HCT116 (cell line): Measurements from ENCODE around the gene TTLL6. TPM values are rescaled to one million over a fixed set of nuclear protein-coding genes. Genes with fewer than 3 reads are reported as not detected.
"Not testable (repeated sequence)": the region's sequence is repeated elsewhere in the genome, so short reads cannot be mapped to it uniquely, and the experiment has no call there.

ENCODE experiments used
- ATAC-seq: fragments of 200-7000 bp; cut with Tn5 transposase; 2 replicates; pipeline ENCODE4 v1.9.1; 2020; ENCODE audit warnings: mild to moderate bottlenecking, moderate library complexity
- BruUV-seq: library from RNA; stranded (reverse); fragments of 400-500 nt; replicated peaks from 2 replicates; lab custom pipeline; 2021; lab: Mats Ljungman, UMichigan
- CTCF ChIA-PET: fragments of 300-600 bp; sonication (Branson Sonifier 250); formaldehyde crosslinking; loops from one replicate; lab custom pipeline; 2021; ENCODE audit warnings: antibody characterized with exemption; lab: Charles Lee
- POLR2A ChIA-PET: fragments of 300-600, 350-600 bp; sonication (Branson Sonifier 250); formaldehyde crosslinking; loops from one replicate; lab custom pipeline; 2021; ENCODE audit warnings: antibody characterized with exemption; lab: Charles Lee
- RAD21 ChIA-PET, 2 experiments: fragments of 300-600 bp; sonication (Branson Sonifier 250); formaldehyde crosslinking; loops; one replicate each; lab custom pipeline; 2023; ENCODE audit warnings: low total read pairs in 2 of 2; ENCODE audit not compliant: uncharacterized antibody in 2 of 2, unreplicated experiment in 2 of 2, low non-redundant PET in 1 of 2; lab: Charles Lee
- DNase-seq: peaks from one replicate; pipeline ENCODE4 v3.0.0-alpha.2; 2010; ENCODE audit warnings: low read depth, low spot score
- H2AFZ ChIP-seq: fragments of 200-600 bp; shearing (Covaris generic), sonication (generic); 2 replicates; pipeline ENCODE4 v1.6.1; 2017; ENCODE audit warnings: low read depth, mixed run types, mixed read lengths, antibody characterized with exemption, low read length; ENCODE audit not compliant: poor library complexity, severe bottlenecking
- H3K27ac ChIP-seq: 2 replicates; pipeline ENCODE4 v1.5.1; 2012; ENCODE audit warnings: low read depth, low read length
- H3K27me3 ChIP-seq: fragments of 200-600 bp; sonication (generic); 2 replicates; pipeline ENCODE4 v1.6.1; 2016; ENCODE audit warnings: mixed run types, low read length, mixed read lengths; ENCODE audit not compliant: insufficient read depth
- H3K36me3 ChIP-seq, 2 experiments: fragments of 200-500 bp in 1 of 2; fragments of 200-600 bp in 1 of 2; sonication (Bioruptor generic) in 1 of 2; sonication (generic) in 1 of 2; 2 replicates each; pipeline versions ENCODE4 v1.5.1 to v1.6.1; 2014 to 2016; ENCODE audit warnings: low read length in 2 of 2, inconsistent platforms in 1 of 2, mixed read lengths in 1 of 2, mixed run types in 1 of 2; ENCODE audit not compliant: insufficient read depth in 2 of 2, control insufficient read depth in 1 of 2
- H3K4me1 ChIP-seq, 2 experiments: fragments of 200-600 bp in 1 of 2; sonication (generic) in 1 of 2; 2 replicates each; pipeline versions ENCODE4 v1.5.1 to v1.6.1; 2012 to 2017; ENCODE audit warnings: low read length in 2 of 2, inconsistent platforms in 1 of 2, mild to moderate bottlenecking in 1 of 2, mixed read lengths in 1 of 2, mixed run types in 1 of 2, moderate library complexity in 1 of 2; ENCODE audit not compliant: insufficient read depth in 2 of 2, control insufficient read depth in 1 of 2
- H3K4me2 ChIP-seq: fragments of 200-600 bp; sonication (generic); 2 replicates; pipeline ENCODE4 v1.6.1; 2017; ENCODE audit warnings: mixed run types, low read length, mixed read lengths
- H3K4me3 ChIP-seq, 2 experiments: fragments of 200-600 bp in 1 of 2; sonication (generic) in 1 of 2; replicated peaks in 1 of 2; 2 replicates each; pipeline ENCODE4 v1.5.1; 2011 to 2016; ENCODE audit warnings: low read length in 2 of 2, control low read depth in 1 of 2, low read depth in 1 of 2, mild to moderate bottlenecking in 1 of 2, mixed read lengths in 1 of 2, mixed run types in 1 of 2
- H3K79me2 ChIP-seq: fragments of 200-600 bp; sonication (generic); 2 replicates; pipeline ENCODE4 v1.6.1; 2017; ENCODE audit warnings: mild to moderate bottlenecking, mixed run types, low read length, moderate library complexity, mixed read lengths; ENCODE audit not compliant: insufficient read depth
- H3K9ac ChIP-seq: fragments of 200-600 bp; sonication (generic); 2 replicates; pipeline ENCODE4 v1.6.1; 2016; ENCODE audit warnings: low read length, mixed read lengths
- H3K9me2 ChIP-seq: fragments of 200-600 bp; sonication (generic), shearing (Covaris generic); 2 replicates; pipeline ENCODE4 v1.6.1; 2017; ENCODE audit warnings: mixed run types, mild to moderate bottlenecking, moderate library complexity; ENCODE audit not compliant: insufficient read depth
- H3K9me3 ChIP-seq, 2 experiments: fragments of 200-500 bp in 1 of 2; fragments of 200-600 bp in 1 of 2; sonication (Bioruptor generic) in 1 of 2; sonication (generic) in 1 of 2; 2 replicates each; pipeline ENCODE4 v1.6.1; 2014 to 2017; ENCODE audit warnings: low read length in 2 of 2, mixed read lengths in 2 of 2, inconsistent platforms in 1 of 2, low read depth in 1 of 2, mild to moderate bottlenecking in 1 of 2, mixed run types in 1 of 2, moderate library complexity in 1 of 2; ENCODE audit not compliant: control insufficient read depth in 1 of 2, insufficient read depth in 1 of 2
- H4K20me1 ChIP-seq: fragments of 200-600 bp; sonication (generic), shearing (Covaris generic); 2 replicates; pipeline ENCODE4 v1.6.1; 2017; ENCODE audit warnings: mixed run types, mild to moderate bottlenecking, moderate library complexity; ENCODE audit not compliant: insufficient read depth
- CEBPB ChIP-seq: IDR thresholded peaks from 2 replicates; pipeline ENCODE4 v1.6.1; 2012; ENCODE audit warnings: low read depth
- ELF1 ChIP-seq: IDR thresholded peaks from 2 replicates; pipeline ENCODE4 v1.6.1; 2012; ENCODE audit warnings: low read depth, borderline replicate concordance
- EZH2phosphoT487 ChIP-seq: fragments of 200-600 bp; IDR thresholded peaks from 2 replicates; pipeline ENCODE4 v1.6.1; 2018; ENCODE audit warnings: antibody characterized with exemption, borderline replicate concordance
- FOSL1 ChIP-seq: IDR thresholded peaks from 2 replicates; pipeline ENCODE4 v1.6.1; 2012; ENCODE audit warnings: low read depth
- POLR2A ChIP-seq: IDR thresholded peaks from 2 replicates; pipeline ENCODE4 v1.7.0; 2011; ENCODE audit warnings: borderline replicate concordance; ENCODE audit not compliant: insufficient read depth, insufficient read length; ENCODE audit errors: extremely low read depth
- RAD21 ChIP-seq: IDR thresholded peaks from 2 replicates; pipeline ENCODE4 v1.6.1; 2012; ENCODE audit warnings: low read depth, mild to moderate bottlenecking
- SP1 ChIP-seq: IDR thresholded peaks from 2 replicates; pipeline ENCODE4 v1.6.1; 2012; ENCODE audit warnings: low read depth
- ZBTB33 ChIP-seq: IDR thresholded peaks from 2 replicates; pipeline ENCODE4 v1.6.1; 2011; ENCODE audit warnings: mild to moderate bottlenecking, low read length, moderate library complexity; ENCODE audit not compliant: insufficient replicate concordance; ENCODE audit errors: extremely low read depth
- intact Hi-C: fragments of 100-400 bp; cut with micrococcal nuclease; formaldehyde crosslinking; loops from 2 replicates; pipeline ENCODE4 v1.10.0; 2022
- total RNA-seq: library from RNA; stranded (reverse); gene quantifications from one replicate; pipeline ENCODE4 v1.2.1, GENCODE V29; 2021; ENCODE audit not compliant: unreplicated experiment
- TF ChIP-seq, protein P1 (sequence below): IDR thresholded peaks from 2 replicates; pipeline ENCODE4 v1.6.1; 2012

TTLL6 gene
- total RNA-seq, 1 experiment from 2014 or later: 0.79 TPM

- TF ChIP-seq ZBTB33: no peak
- TF ChIP-seq RAD21: no peak
- TF ChIP-seq, all 23 proteins: peak for 0
Observed at GRCh38 chr17:48841395-48841831, 24.4 kb upstream of the TTLL6 start (continued).

DNA sequence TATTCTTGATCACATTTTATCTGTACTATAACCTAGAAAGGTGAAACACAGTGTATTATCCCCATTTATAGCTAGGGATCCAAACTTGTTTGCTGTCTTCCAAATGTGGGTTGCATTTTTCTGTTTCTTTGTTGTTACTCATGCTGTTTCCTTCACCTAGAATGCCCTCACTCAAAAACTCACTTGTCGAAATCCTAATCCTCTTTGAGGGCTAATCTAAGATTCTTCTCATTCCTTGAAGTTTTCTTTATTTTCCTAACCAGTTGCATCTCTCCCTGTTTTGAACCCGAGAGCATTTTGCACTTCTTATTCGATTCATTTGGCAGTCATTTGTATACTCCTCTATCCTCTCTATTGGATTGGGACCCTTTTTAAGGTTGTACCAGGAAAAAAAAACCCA is 23.4 kb upstream of the TTLL6 start:
- H3K4me3 ChIP-seq: no peak overlapping the region
- DNase-seq: no peak
- no TSS peak for BruUV-seq
- H3K9ac ChIP-seq: no peak overlapping the region
- POLR2A ChIA-PET: no interaction called here
- no peaks in the 10 kb centered on the region for H3K27me3 ChIP-seq
- no peak overlapping the region for H2AFZ ChIP-seq
- intact Hi-C loops: no loop called here
- H3K79me2 ChIP-seq: peaks cover 17% of the 10 kb centered on the region; the same call in 1 of the 2 replicates
- TF ChIP-seq EZH2phosphoT487: no peak
- TF ChIP-seq, protein P1, sequence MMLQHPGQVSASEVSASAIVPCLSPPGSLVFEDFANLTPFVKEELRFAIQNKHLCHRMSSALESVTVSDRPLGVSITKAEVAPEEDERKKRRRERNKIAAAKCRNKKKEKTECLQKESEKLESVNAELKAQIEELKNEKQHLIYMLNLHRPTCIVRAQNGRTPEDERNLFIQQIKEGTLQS: no peak
- TF ChIP-seq ELF1: no peak
- TF ChIP-seq POLR2A: no peak
- TF ChIP-seq SP1: no peak
- TF ChIP-seq CEBPB: no peak
- TF ChIP-seq FOSL1: no peak
- H3K9me2 ChIP-seq: no peaks in the 10 kb centered on the region
- RAD21 ChIA-PET: no interaction called here
- H3K4me2 ChIP-seq: no peak overlapping the region
- no peaks in the 10 kb centered on the region for H3K9me3 ChIP-seq
- no peak overlapping the region for H3K27ac ChIP-seq
- ATAC-seq: no peak
- no peaks in the 10 kb centered on the region for H3K4me1 ChIP-seq
- peaks cover 4 to 12% of the 10 kb centered on the region in 2 experiments; a peak in 3 of 4 replicates for H3K36me3 ChIP-seq
- CTCF ChIA-PET: interaction anchor here (0.6 to 1.8 kb wide), 2 partner anchors 38 to 44 kb away, joined by 3 to 9 read pairs; no protein-coding TSS in a partner anchor
- H4K20me1 ChIP-seq: no peaks in the 10 kb centered on the region

DNA sequence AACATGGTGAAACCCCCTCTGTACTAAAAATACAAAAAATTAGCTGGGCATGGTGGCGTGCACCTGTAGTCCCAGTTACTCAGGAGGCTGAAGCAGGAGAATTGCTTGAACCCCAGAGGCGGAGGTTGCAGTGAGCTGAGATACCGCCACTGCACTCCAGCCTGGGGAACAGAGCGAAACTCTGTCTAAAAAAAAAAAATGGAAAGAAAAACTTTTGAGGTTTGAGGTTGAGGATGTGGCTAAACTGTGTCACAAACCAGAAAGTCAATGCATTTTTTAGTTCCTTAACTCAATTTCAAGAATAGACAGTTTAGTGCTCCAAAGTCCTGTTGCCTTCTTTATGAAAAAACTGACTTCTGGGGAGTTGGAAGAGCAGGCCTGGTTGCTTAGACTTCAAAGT is 20.4 kb upstream of the TTLL6 start:
- RAD21 ChIA-PET, BruUV-seq, H3K4me2 ChIP-seq, intact Hi-C loops, H3K4me3 ChIP-seq, H3K9me2 ChIP-seq, H3K36me3 ChIP-seq, H3K9ac ChIP-seq, POLR2A ChIA-PET, H2AFZ ChIP-seq, ATAC-seq, H3K9me3 ChIP-seq, DNase-seq, H3K4me1 ChIP-seq, H3K27me3 ChIP-seq, H3K27ac ChIP-seq, H4K20me1 ChIP-seq: not testable (repeated sequence)
- peaks cover 28% of the 10 kb centered on the region; the same call in 1 of the 2 replicates for H3K79me2 ChIP-seq
- CTCF ChIA-PET: interaction anchor here (0.9 kb wide), 1 partner anchor 41 kb away, joined by 3 read pairs; no protein-coding TSS in a partner anchor
